Heart right ventricle (tissue), 16 donors: ENCODE data around the gene KRT73. TPM values are rescaled to one million over a fixed set of nuclear protein-coding genes. Genes with fewer than 3 reads are reported as not detected.

Experiments
- ATAC-seq, 8 donors: fragments of 200-7000 bp; cut with Tn5 transposase; one replicate each; pipeline ENCODE4 v1.9.1; 2020; ENCODE audit warnings: mild to moderate bottlenecking in 8 of 8, moderate library complexity in 8 of 8, moderate number of reproducible peaks in 1 of 8
- DNase-seq, 2 donors: peaks; one replicate each; pipeline ENCODE4 v3.0.0-alpha.2; 2020
- H3K27ac ChIP-seq, 10 donors: fragments of 200-600 bp; sonication (generic) in 2 of 10; one replicate each; pipeline versions ENCODE4 v1.5.0 to v1.8.0; 2020 to 2022; ENCODE audit warnings: mild to moderate bottlenecking in 3 of 10
- H3K27me3 ChIP-seq, 7 donors: fragments of 200-600 bp; one replicate each; pipeline ENCODE4 v1.8.0; 2021 to 2022; ENCODE audit warnings: mild to moderate bottlenecking in 2 of 7
- H3K36me3 ChIP-seq, 9 donors: fragments of 200-600 bp; sonication (generic) in 1 of 9; one replicate each; pipeline versions ENCODE4 v1.5.0 to v1.8.0; 2020 to 2022; ENCODE audit warnings: mild to moderate bottlenecking in 2 of 9
- H3K4me1 ChIP-seq, 9 donors: fragments of 200-600 bp; sonication (generic) in 1 of 9; one replicate each; pipeline versions ENCODE4 v1.5.0 to v1.8.0; 2020 to 2022; ENCODE audit warnings: mild to moderate bottlenecking in 4 of 9
- H3K4me3 ChIP-seq, 10 donors: fragments of 200-600 bp; sonication (generic) in 2 of 10; one replicate each; pipeline versions ENCODE4 v1.5.0 to v1.8.0; 2020 to 2022; ENCODE audit warnings: mild to moderate bottlenecking in 7 of 10, moderate library complexity in 2 of 10
- H3K9me3 ChIP-seq, 11 donors: fragments of 200-600 bp in 10 of 11; sonication (generic) in 2 of 11; one replicate each; pipeline versions ENCODE4 v1.5.0 to v1.8.0; 2013 to 2022; ENCODE audit warnings: mild to moderate bottlenecking in 2 of 11, control low read depth in 1 of 11, moderate library complexity in 1 of 11
- CTCF ChIP-seq, 9 donors: fragments of 200-600 bp; sonication (generic) in 2 of 9; IDR thresholded peaks; one replicate each; pipeline versions ENCODE4 v1.5.0 to v1.8.0; 2021 to 2022; ENCODE audit warnings: antibody characterized with exemption in 9 of 9, mild to moderate bottlenecking in 5 of 9, moderate library complexity in 1 of 9
- WGBS, 2 donors: extraction: QIAGEN DNeasy Blood & Tissue Kit; methylation state at CpG; one replicate each; pipeline ENCODE4 v1.1.7; 2013; ENCODE audit warnings: inconsistent platforms in 1 of 2; 5-methylcytosine and 5-hydroxymethylcytosine counted together
- intact Hi-C, 10 donors: fragments of 100-400 bp; cut with DNase I; formaldehyde crosslinking; loops; one replicate each; pipeline versions ENCODE4 v1.11.1 to v1.14.2; 2022
- polyA plus RNA-seq, 2 donors: library from polyadenylated mRNA; stranded (reverse); fragments of 200-250 nt; gene quantifications; one replicate each; pipeline ENCODE4 v1.2.3, GENCODE V29; 2013
- total RNA-seq, 10 donors: library from RNA; stranded (reverse); fragmentation: NEBNext Ultra II Directional in 3 of 10; extraction: Animal tissue kit (Norgen Biotek cat#: 25700) in 3 of 10; gene quantifications; one replicate each; pipeline versions ENCODE4 v1.2.1 to v1.2.4, GENCODE V29; 2021 to 2023
- donor health status: Arrhythmogenic right ventricular cardiomyopathy.
- donor health status: ischemic (EF 13 %, LVEDD 7.1; RV severe dilation, severe dysfunction).
- donor health status: healthy with polysubstance abuse.
- donor health status: DM: no; HTN: yes; CAD: no.
- donor health status: DM: no; HTN: no; CAD: no.
- donor health status: ischemic (EF 25% LVEDD 6.9; RV normal size, moderate dysfunction).
- donor health status: ischemic (EF 25% LVEDD 5.7; RV mildly dilated, moderate dysfunction).
- donor health status: healthy.
- donor health status: DM: yes; HTN: yes; CAD: no.
- donor health status: Ischemic cardiomyopathy.
- donor health status: ischemic (EF 35%, LVEDD 5.7; RV mildly dilated, moderate dysfunction).
- donor health status: nonischemic (EF 11% LVEDD 7.7; RV severe dilation, severe dysfunction).
- donor health status: DM: yes; HTN: yes; CAD: no.
- donor health status: PGD.
- donor health status: ischemic (EF 29% LVEDD 5.4; RV normal size, mild dysfunction).
- donor health status: nonischemic (EF 23%, LVEDD 6.1; RV moderate dilation, normal function).

KRT73 gene
- total and polyA plus RNA-seq, 12 donors = not detected

- intact Hi-C loops = no loop called here
- H3K36me3 ChIP-seq = no peaks in the 10 kb centered on the region
- DNase-seq (no peak), ATAC-seq (no peak)
- no peaks in the 10 kb centered on the region for H3K9me3 ChIP-seq
- TF ChIP-seq CTCF (IDR thresholded peaks at IDR 0.05) = no peak
- peaks cover 0 to 4% (median 0%) of the 10 kb centered on the region in 9 donors for H3K4me1 ChIP-seq
- H3K27ac ChIP-seq = no peak overlapping the region
- 78 to 83% methylated on average over 1 of the region's 1 CpG for WGBS, 2 donors
- H3K4me3 ChIP-seq = no peak overlapping the region
- H3K27me3 ChIP-seq = peaks cover 14 to 80% (median 71%) of the 10 kb centered on the region in 7 donors
These were observed 12.8 kb downstream of the KRT73 start for GRCh38 chr12:52605542-52605941.

- H3K4me3 ChIP-seq = no peak overlapping the region
- peaks cover 0 to 4% (median 0%) of the 10 kb centered on the region in 9 donors for H3K4me1 ChIP-seq
- intact Hi-C loops = no loop called here
- TF ChIP-seq CTCF (IDR thresholded peaks at IDR 0.05) = no peak
- peaks cover 16 to 79% (median 71%) of the 10 kb centered on the region in 7 donors for H3K27me3 ChIP-seq
- no peak overlapping the region for H3K27ac ChIP-seq
- DNase-seq (no peak), ATAC-seq (no peak)
- H3K9me3 ChIP-seq = no peaks in the 10 kb centered on the region
- H3K36me3 ChIP-seq = no peaks in the 10 kb centered on the region
These were observed 13.5 kb downstream of the KRT73 start for GRCh38 chr12:52604859-52605258.

GRCh38 chr12:52603314-52603713 lies 15.0 kb downstream of the KRT73 start:
- no peak for TF ChIP-seq CTCF (IDR thresholded peaks at IDR 0.05)
- ATAC-seq (no peak), DNase-seq (no peak)
- no peak overlapping the region for H3K27ac ChIP-seq
- H3K27me3 ChIP-seq = peaks cover 16 to 78% (median 69%) of the 10 kb centered on the region in 7 donors
- intact Hi-C loops = no loop called here
- no peak overlapping the region for H3K4me3 ChIP-seq
- H3K36me3 ChIP-seq = no peaks in the 10 kb centered on the region
- H3K9me3 ChIP-seq = no peaks in the 10 kb centered on the region
- H3K4me1 ChIP-seq = peaks cover 0 to 4% (median 0%) of the 10 kb centered on the region in 9 donors
- 86 to 88% methylated on average over 2 of the region's 2 CpGs for WGBS, 2 donors

- H3K36me3 ChIP-seq = no peaks in the 10 kb centered on the region
- peaks cover 16 to 75% (median 68%) of the 10 kb centered on the region in 7 donors for H3K27me3 ChIP-seq
- H3K4me1 ChIP-seq = peaks cover 0 to 4% (median 0%) of the 10 kb centered on the region in 9 donors
- TF ChIP-seq CTCF (IDR thresholded peaks at IDR 0.05) = no peak
- no peak for DNase-seq
- no peak for ATAC-seq
- H3K4me3 ChIP-seq = no peak overlapping the region
- intact Hi-C loops = no loop called here
- H3K9me3 ChIP-seq = no peaks in the 10 kb centered on the region
- 85 to 92% methylated on average over 5 of the region's 5 CpGs for WGBS, 2 donors
- H3K27ac ChIP-seq = no peak overlapping the region
These were observed 15.8 kb downstream of the KRT73 start for GRCh38 chr12:52602552-52602951.
